B cell (primary cell): ENCODE results near the gene RHOD. TPM values are rescaled to one million over a fixed set of nuclear protein-coding genes. Genes with fewer than 3 reads are reported as not detected.

Experiments
- ATAC-seq: fragments of 200-7000 bp; cut with Tn5 transposase; one replicate; pipeline ENCODE4 v1.10.0; 2021; ENCODE audit warnings: low read depth, mild to moderate bottlenecking, moderate number of reproducible peaks, moderate library complexity
- CTCF ChIA-PET: fragments of 350-600 bp; sonication (Branson Sonifier 250); formaldehyde crosslinking; loops from one replicate; lab custom pipeline; 2021; ENCODE audit warnings: antibody characterized with exemption, inconsistent platforms; lab: Charles Lee
- POLR2A ChIA-PET: fragments of 350-600 bp; sonication (Branson Sonifier 250); formaldehyde crosslinking; loops from one replicate; lab custom pipeline; 2021; ENCODE audit warnings: antibody characterized with exemption; lab: Charles Lee
- DNase-seq: peaks from one replicate; pipeline ENCODE4 v3.0.0; 2013
- H2AFZ ChIP-seq: 2 replicates; pipeline ENCODE4 v1.6.1; 2012; ENCODE audit warnings: mild to moderate bottlenecking, low read depth, low read length; ENCODE audit not compliant: insufficient read depth, poor library complexity, severe bottlenecking
- H3K27ac ChIP-seq, 2 donors: 1 replicate in 1 of 2; 2 replicates in 1 of 2; pipeline ENCODE4 v1.5.1; 2012 to 2013; ENCODE audit warnings: low read length in 2 of 2, mild to moderate bottlenecking in 2 of 2, moderate library complexity in 1 of 2
- H3K27me3 ChIP-seq, 4 experiments: fragments of 200-600 bp in 1 of 4; sonication (generic) in 1 of 4; replicated peaks in 1 of 4; 1 replicate in 2 of 4; 2 replicates in 2 of 4; pipeline versions ENCODE4 v1.6.1 to v1.7.0; 2013 to 2016; ENCODE audit warnings: low read length in 3 of 4, mild to moderate bottlenecking in 2 of 4, mixed read lengths in 1 of 4, moderate library complexity in 1 of 4; ENCODE audit not compliant: insufficient read depth in 4 of 4, control insufficient read depth in 3 of 4; ENCODE audit errors: control extremely low read depth in 1 of 4
- H3K36me3 ChIP-seq, 2 experiments: replicated peaks in 1 of 2; 1 replicate in 1 of 2; 2 replicates in 1 of 2; pipeline versions ENCODE4 v1.6.1 to v1.7.1; 2013; ENCODE audit warnings: low read length in 1 of 2; ENCODE audit not compliant: insufficient read depth in 2 of 2, control insufficient read depth in 1 of 2; ENCODE audit errors: control extremely low read depth in 1 of 2, extremely low read depth in 1 of 2
- H3K4me1 ChIP-seq, 2 donors: fragments of 200-600 bp in 1 of 2; sonication (generic) in 1 of 2; 1 replicate in 1 of 2; 2 replicates in 1 of 2; pipeline versions ENCODE4 v1.5.1 to v1.6.1; 2013 to 2017; ENCODE audit warnings: low read length in 2 of 2; ENCODE audit not compliant: control insufficient read depth in 2 of 2, insufficient read depth in 2 of 2
- H3K4me2 ChIP-seq: replicated peaks from 2 replicates; pipeline ENCODE3; 2012; ENCODE audit warnings: mild to moderate bottlenecking, low read depth, low read length; ENCODE audit not compliant: poor library complexity, severe bottlenecking
- H3K4me3 ChIP-seq, 5 experiments: fragments of 200-600 bp in 1 of 5; sonication (generic) in 1 of 5; 1 replicate in 3 of 5; 2 replicates in 2 of 5; pipeline versions ENCODE4 v1.5.1 to v1.7.0; 2011 to 2016; ENCODE audit warnings: low read length in 4 of 5, mild to moderate bottlenecking in 4 of 5, low read depth in 2 of 5, control low read depth in 1 of 5, moderate library complexity in 1 of 5; ENCODE audit not compliant: insufficient read depth in 1 of 5; ENCODE audit errors: control extremely low read depth in 1 of 5, extremely low read depth in 1 of 5
- H3K79me2 ChIP-seq: fragments of 200-600 bp; sonication (generic); one replicate; pipeline ENCODE4 v1.6.0; 2016; ENCODE audit warnings: low read length; ENCODE audit not compliant: control insufficient read depth, insufficient read depth
- H3K9ac ChIP-seq: fragments of 200-600 bp; sonication (generic); 2 replicates; pipeline ENCODE4 v1.6.1; 2017; ENCODE audit warnings: mild to moderate bottlenecking, low read length, moderate library complexity
- H3K9me3 ChIP-seq, 3 donors: one replicate each; pipeline versions ENCODE4 v1.6.1 to v1.7.1; 2013; ENCODE audit warnings: low read length in 2 of 3; ENCODE audit not compliant: control insufficient read depth in 2 of 3, insufficient read depth in 1 of 3; ENCODE audit errors: control extremely low read depth in 1 of 3
- H4K20me1 ChIP-seq: 2 replicates; pipeline ENCODE4 v1.6.0; 2012; ENCODE audit warnings: mild to moderate bottlenecking, low read length; ENCODE audit not compliant: insufficient read depth, control insufficient read depth, poor library complexity, severe bottlenecking
- H3K27ac Mint-ChIP-seq: one replicate; pipeline ENCODE4 v1.8.0; 2021; ENCODE audit warnings: mixed read lengths
- H3K27me3 Mint-ChIP-seq: one replicate; pipeline ENCODE4 v1.8.0; 2021; ENCODE audit warnings: mixed read lengths
- H3K4me1 Mint-ChIP-seq: one replicate; pipeline ENCODE4 v1.8.0; 2021; ENCODE audit warnings: mixed read lengths
- H3K4me3 Mint-ChIP-seq: one replicate; pipeline ENCODE4 v1.8.0; 2021; ENCODE audit warnings: mixed read lengths
- H3K9me3 Mint-ChIP-seq: one replicate; pipeline ENCODE4 v1.8.0; 2022; ENCODE audit warnings: mixed read lengths; ENCODE audit not compliant: insufficient read depth
- CTCF ChIP-seq: fragments of 200-600 bp; IDR thresholded peaks from one replicate; pipeline ENCODE4 v1.8.0; 2022; ENCODE audit warnings: antibody characterized with exemption, mild to moderate bottlenecking
- EZH2 ChIP-seq: IDR thresholded peaks from 2 replicates; pipeline ENCODE4 v1.6.1; 2012; ENCODE audit warnings: borderline replicate concordance, low read depth, mild to moderate bottlenecking, moderate library complexity, low read length; ENCODE audit not compliant: insufficient read depth, poor library complexity, severe bottlenecking
- WGBS: methylation state at CpG from one replicate; pipeline ENCODE4 v1.1.5; 2013; ENCODE audit warnings: missing lambda C conversion rate; ENCODE audit not compliant: insufficient coverage; 5-methylcytosine and 5-hydroxymethylcytosine counted together
- intact Hi-C: fragments of 100-400 bp; cut with micrococcal nuclease; formaldehyde crosslinking; loops from one replicate; pipeline ENCODE4 v1.10.0; 2022
- polyA plus RNA-seq: library from polyadenylated mRNA; depleted of rRNA; stranded (reverse); fragments of >200 nt; gene quantifications from 2 replicates; pipeline ENCODE4 v1.2.3, GENCODE V29; 2012
- total RNA-seq, 2 donors: library from RNA; stranded (reverse); fragments of 120-200 nt in 1 of 2; gene quantifications; 1 replicate in 1 of 2; 2 replicates in 1 of 2; pipeline versions ENCODE4 v1.2.3 to v1.2.4, GENCODE V29; 2013 to 2022

The RHOD gene
- total and polyA plus RNA-seq, 2 donors (not counting 1 experiment from before 2014, with no cell fraction given): 0.42 to 0.48 TPM

- H3K27me3 Mint-ChIP-seq: no peaks in the 10 kb centered on the region
- POLR2A ChIA-PET: interaction anchor here (0.6 kb wide), 1 partner anchor 108 kb away, joined by 5 read pairs; no protein-coding TSS in a partner anchor
- H3K4me3 Mint-ChIP-seq: no peak overlapping the region
- TF ChIP-seq EZH2 (no peak), CTCF (no peak)
- Histone ChIP-seq H3K36me3 (no peaks in the 10 kb centered on the region), H3K4me3 (no peak overlapping the region), H3K4me2 (no peak overlapping the region), H3K27me3 (no peaks in the 10 kb centered on the region), H2AFZ (no peak overlapping the region), H3K79me2 (no peaks in the 10 kb centered on the region), H3K4me1 (peaks cover 7 to 22% of the 10 kb centered on the region in 2 donors), H3K9ac (no peak overlapping the region), H3K27ac (no peak overlapping the region), H3K9me3 (no peaks in the 10 kb centered on the region), H4K20me1 (no peaks in the 10 kb centered on the region)
- H3K9me3 Mint-ChIP-seq: no peaks in the 10 kb centered on the region
- ATAC-seq (no peak), DNase-seq (no peak)
- intact Hi-C loops: loop anchor here (10.0 kb wide), 1 partner anchor 230 kb away; no protein-coding TSS in a partner anchor
- WGBS: 89% methylated on average over 8 of the region's 10 CpGs
- peaks cover 21% of the 10 kb centered on the region for H3K4me1 Mint-ChIP-seq
- no peak overlapping the region for H3K27ac Mint-ChIP-seq
- CTCF ChIA-PET: interaction anchor here (0.7 to 1.4 kb wide), 3 partner anchors 33 to 155 kb away, joined by 3 to 4 read pairs (median 3); no protein-coding TSS in a partner anchor
These were observed 57.7 kb downstream of the RHOD start for GRCh38 chr11:67114275-67114896.

- POLR2A ChIA-PET: interaction anchor here (0.6 kb wide), 2 partner anchors 22 to 128 kb away, joined by 3 to 4 read pairs; no protein-coding TSS in a partner anchor
- Histone ChIP-seq H4K20me1 (no peaks in the 10 kb centered on the region), H3K27me3 (no peaks in the 10 kb centered on the region), H3K4me2 (no peak overlapping the region), H3K4me3 (no peak overlapping the region), H3K9ac (no peak overlapping the region), H3K36me3 (no peaks in the 10 kb centered on the region), H3K79me2 (peaks cover 16% of the 10 kb centered on the region), H3K4me1 (peaks cover 16 to 35% of the 10 kb centered on the region in 2 donors), H3K27ac (no peak overlapping the region), H3K9me3 (no peaks in the 10 kb centered on the region), H2AFZ (no peak overlapping the region)
- Mint-ChIP-seq H3K27ac (peak overlapping the region; percentile 56), H3K4me3 (peak overlapping the region; percentile 52), H3K9me3 (no peaks in the 10 kb centered on the region), H3K27me3 (no peaks in the 10 kb centered on the region), H3K4me1 (peaks cover 36% of the 10 kb centered on the region)
- CTCF ChIA-PET: interaction anchor here (0.6 to 1.6 kb wide), 2 partner anchors 36 to 274 kb away, joined by 3 to 4 read pairs; no protein-coding TSS in a partner anchor
- ATAC-seq: no peak
- TF ChIP-seq EZH2: no peak
- TF ChIP-seq CTCF: no peak
- intact Hi-C loops: loop anchor here (5.0 to 10.0 kb wide), 2 partner anchors 51 to 228 kb away; no protein-coding TSS in a partner anchor
- DNase-seq: no peak
- WGBS: no CpG with 5 or more reads among the region's 3 CpGs
These were observed 60.1 kb downstream of the RHOD start for GRCh38 chr11:67116758-67117105.
